ENCODE measurements around the gene GFRA4. TPM values are rescaled to one million over a fixed set of nuclear protein-coding genes. Genes with fewer than 3 reads are reported as not detected.

Gene GFRA4
- total RNA-seq, 6 donors from 2014 or later: not detected

DNA sequence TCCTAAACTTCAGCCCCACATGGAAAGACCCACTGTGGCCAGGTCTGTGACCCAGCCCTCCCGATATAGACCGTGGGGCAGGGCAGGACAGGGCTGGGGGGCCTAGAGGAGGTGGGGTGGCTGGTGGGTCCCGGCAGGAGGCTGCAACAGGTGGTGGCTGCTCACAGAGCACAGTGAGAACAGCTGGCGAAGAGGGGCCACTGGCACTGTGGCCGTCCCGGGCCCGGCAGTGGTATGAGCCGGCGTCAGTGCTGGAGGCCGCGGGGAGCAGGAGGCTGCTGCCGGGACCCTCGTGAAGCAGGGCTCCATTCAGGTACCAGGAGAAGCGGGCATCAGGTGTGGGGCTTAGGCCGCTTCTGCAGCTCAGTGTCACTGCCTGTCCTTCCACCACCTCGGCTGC is 35.8 kb upstream of the GFRA4 start:
- DNase-seq (no peak), ATAC-seq (ENCODE audit: low FRiP score in 2 of 2) (no peak)
- peaks cover 0 to 6% (median 2%) of the 10 kb centered on the region in 4 donors for H3K9me3 ChIP-seq
- WGBS, 2 donors: 87 to 92% methylated on average over 9 to 16 of the region's 16 CpGs
- H3K36me3 ChIP-seq: no peaks in the 10 kb centered on the region
- no peak overlapping the region for H3K4me3 ChIP-seq
- H3K27me3 ChIP-seq: no peaks in the 10 kb centered on the region
- H3K27ac ChIP-seq: no peak overlapping the region
- TF ChIP-seq POLR2A (IDR thresholded peaks at IDR 0.05): no peak
- TF ChIP-seq, protein P1, sequence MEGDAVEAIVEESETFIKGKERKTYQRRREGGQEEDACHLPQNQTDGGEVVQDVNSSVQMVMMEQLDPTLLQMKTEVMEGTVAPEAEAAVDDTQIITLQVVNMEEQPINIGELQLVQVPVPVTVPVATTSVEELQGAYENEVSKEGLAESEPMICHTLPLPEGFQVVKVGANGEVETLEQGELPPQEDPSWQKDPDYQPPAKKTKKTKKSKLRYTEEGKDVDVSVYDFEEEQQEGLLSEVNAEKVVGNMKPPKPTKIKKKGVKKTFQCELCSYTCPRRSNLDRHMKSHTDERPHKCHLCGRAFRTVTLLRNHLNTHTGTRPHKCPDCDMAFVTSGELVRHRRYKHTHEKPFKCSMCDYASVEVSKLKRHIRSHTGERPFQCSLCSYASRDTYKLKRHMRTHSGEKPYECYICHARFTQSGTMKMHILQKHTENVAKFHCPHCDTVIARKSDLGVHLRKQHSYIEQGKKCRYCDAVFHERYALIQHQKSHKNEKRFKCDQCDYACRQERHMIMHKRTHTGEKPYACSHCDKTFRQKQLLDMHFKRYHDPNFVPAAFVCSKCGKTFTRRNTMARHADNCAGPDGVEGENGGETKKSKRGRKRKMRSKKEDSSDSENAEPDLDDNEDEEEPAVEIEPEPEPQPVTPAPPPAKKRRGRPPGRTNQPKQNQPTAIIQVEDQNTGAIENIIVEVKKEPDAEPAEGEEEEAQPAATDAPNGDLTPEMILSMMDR (IDR thresholded peaks at IDR 0.05): no peak
- TF ChIP-seq EP300 (IDR thresholded peaks at IDR 0.05): no peak
- TF ChIP-seq POLR2AphosphoS5 (IDR thresholded peaks at IDR 0.05): no peak
- H3K4me1 ChIP-seq: no peaks in the 10 kb centered on the region

DNA sequence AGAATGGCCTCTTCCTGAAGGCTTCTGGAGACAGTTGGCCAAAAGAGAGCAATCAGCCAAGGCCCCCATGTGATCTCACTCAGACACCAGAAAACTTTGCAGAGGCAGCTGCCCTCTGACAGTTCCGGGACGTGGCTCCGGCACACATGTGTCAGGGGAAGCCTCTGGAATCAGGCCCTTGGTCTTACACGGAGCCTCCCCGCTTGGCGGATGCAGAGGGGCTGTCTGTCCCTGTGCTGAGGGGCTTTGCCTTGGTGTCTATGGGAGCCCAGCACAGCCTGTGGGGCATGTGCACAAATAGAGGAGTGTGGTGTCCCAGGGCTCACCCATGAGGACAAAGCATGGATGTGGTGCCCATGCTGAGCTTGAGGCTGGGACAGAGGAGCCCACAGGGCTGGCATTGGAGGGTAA is 35.4 kb upstream of the GFRA4 start:
- Histone ChIP-seq H3K4me3 (no peak overlapping the region), H3K4me1 (no peaks in the 10 kb centered on the region), H3K27me3 (no peaks in the 10 kb centered on the region), H3K36me3 (no peaks in the 10 kb centered on the region), H3K9me3 (peaks cover 0 to 6% (median 2%) of the 10 kb centered on the region in 4 donors), H3K27ac (no peak overlapping the region)
- no peak for DNase-seq
- TF ChIP-seq EP300 (IDR thresholded peaks at IDR 0.05) (no peak), POLR2A (IDR thresholded peaks at IDR 0.05) (no peak), POLR2AphosphoS5 (IDR thresholded peaks at IDR 0.05) (no peak)
- TF ChIP-seq, protein P1 (IDR thresholded peaks at IDR 0.05): no peak
- ATAC-seq (ENCODE audit: low FRiP score in 2 of 2): no peak
- 74% methylated on average over 6 of the region's 6 CpGs; no CpG with 5 or more reads in 1 of the 2 donors for WGBS, 2 donors

DNA sequence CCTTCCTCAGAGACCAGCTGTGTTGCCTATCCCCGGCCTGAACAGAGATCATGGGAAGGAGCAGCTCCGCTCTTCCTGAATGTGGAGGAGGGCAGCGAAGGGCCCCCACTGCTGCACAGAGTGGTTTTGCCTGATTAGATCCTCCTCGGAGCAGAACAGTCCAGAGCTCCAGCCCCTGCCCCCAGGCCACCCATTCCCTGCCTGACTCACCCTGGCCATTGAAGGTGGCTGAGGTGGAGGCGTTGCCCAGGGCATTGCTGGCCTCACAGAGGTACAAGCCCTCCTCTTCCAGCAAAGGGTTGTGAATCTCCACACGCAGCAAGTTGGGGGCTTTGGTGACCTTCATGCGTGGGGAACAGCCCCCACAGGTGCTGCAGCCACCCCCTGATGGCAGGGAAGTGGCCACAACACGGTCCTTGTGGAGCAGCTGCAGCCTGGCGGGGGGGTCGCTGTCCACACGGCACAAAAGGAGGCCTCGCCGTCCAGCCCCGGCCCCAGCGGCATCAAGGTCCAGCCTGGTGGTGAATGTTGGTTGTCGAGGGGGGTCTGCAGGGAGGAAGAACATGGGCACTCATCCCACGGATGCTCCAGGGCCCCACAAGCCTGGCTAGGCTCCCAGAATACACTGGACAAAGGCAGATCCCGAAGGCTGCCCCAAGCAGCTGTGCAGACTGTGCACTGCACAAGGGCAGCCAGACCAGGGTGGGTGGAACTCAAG is 34.5 kb upstream of the GFRA4 start:
- Histone ChIP-seq H3K9me3 (peaks cover 0 to 6% (median 2%) of the 10 kb centered on the region in 4 donors), H3K36me3 (no peaks in the 10 kb centered on the region), H3K27me3 (no peaks in the 10 kb centered on the region), H3K27ac (no peak overlapping the region), H3K4me3 (no peak overlapping the region), H3K4me1 (no peaks in the 10 kb centered on the region)
- TF ChIP-seq POLR2AphosphoS5 (IDR thresholded peaks at IDR 0.05) (no peak), POLR2A (IDR thresholded peaks at IDR 0.05) (no peak), EP300 (IDR thresholded peaks at IDR 0.05) (no peak)
- TF ChIP-seq, protein P1 (IDR thresholded peaks at IDR 0.05): no peak
- DNase-seq (no peak), ATAC-seq (ENCODE audit: low FRiP score in 2 of 2) (peak in 1 of 2 donors; percentile 3)
- 73 to 78% methylated on average over 4 to 17 of the region's 18 CpGs for WGBS, 2 donors

DNA sequence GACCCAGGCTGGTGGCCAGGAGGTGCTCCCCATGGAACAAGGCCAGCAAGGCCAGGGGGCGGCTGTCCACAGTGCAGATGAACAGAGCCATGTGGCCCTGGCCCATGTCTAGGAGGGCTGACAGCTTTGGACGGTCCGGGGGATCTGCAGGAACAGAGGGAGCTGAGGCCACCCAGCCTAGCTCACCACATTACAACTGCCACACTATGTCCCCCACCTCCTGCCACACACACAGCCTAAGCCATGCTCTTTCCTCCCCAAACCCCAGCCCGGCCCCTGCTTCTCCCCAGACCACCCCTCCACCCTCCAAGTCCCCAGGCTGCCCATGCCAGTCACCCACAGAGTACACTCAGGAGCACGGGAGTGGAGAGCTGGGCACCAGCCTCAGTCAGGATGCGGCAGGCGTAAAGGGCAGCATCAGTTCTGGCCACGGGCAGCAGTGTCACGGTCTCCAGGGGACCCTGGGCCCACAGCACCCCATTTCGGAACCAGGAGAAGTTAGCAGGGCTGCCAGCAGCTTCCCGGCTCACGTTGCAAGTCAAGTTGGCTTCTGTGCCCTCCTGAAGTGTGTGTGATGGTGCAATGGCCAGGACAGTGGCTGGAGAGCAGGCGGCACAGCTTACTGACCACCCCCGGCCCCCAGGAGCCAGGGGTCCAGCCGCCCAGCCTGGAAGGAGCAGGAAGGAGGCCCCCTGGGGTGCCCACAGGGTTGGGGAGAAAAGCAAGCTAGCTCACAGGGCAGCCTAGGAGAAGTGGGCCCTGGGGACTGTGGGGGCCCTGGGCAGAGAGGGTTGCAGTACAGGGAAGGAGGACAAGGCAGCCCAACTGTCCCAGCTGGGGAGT is 33.8 kb upstream of the GFRA4 start:
- 88 to 91% methylated on average over 4 to 13 of the region's 15 CpGs for WGBS, 2 donors
- no peaks in the 10 kb centered on the region for H3K36me3 ChIP-seq
- no peaks in the 10 kb centered on the region for H3K27me3 ChIP-seq
- TF ChIP-seq POLR2A (IDR thresholded peaks at IDR 0.05): no peak
- TF ChIP-seq POLR2AphosphoS5 (IDR thresholded peaks at IDR 0.05): no peak
- TF ChIP-seq, protein P1 (IDR thresholded peaks at IDR 0.05): no peak
- TF ChIP-seq EP300 (IDR thresholded peaks at IDR 0.05): no peak
- ATAC-seq (ENCODE audit: low FRiP score in 2 of 2) (no peak), DNase-seq (no peak)
- H3K4me1 ChIP-seq: no peaks in the 10 kb centered on the region
- peaks cover 0 to 6% (median 2%) of the 10 kb centered on the region in 4 donors for H3K9me3 ChIP-seq
- no peak overlapping the region for H3K27ac ChIP-seq
- H3K4me3 ChIP-seq: no peak overlapping the region

All from upper lobe of left lung (tissue), 6 donors.